GM12878 (cell line): ENCODE data around the gene SUMF1.

Experiments used
- CBX3 ChIP-seq: fragments of 200-600 bp; sonication (generic); IDR thresholded peaks from 2 replicates; pipeline ENCODE4 v1.6.1; 2016; ENCODE audit warnings: low read depth, borderline replicate concordance
- EP300 ChIP-seq, 2 experiments: fragments of 150-350 bp in 1 of 2; IDR thresholded peaks; 2 replicates each; pipeline ENCODE4 v1.6.1; 2011 to 2012; ENCODE audit warnings: low read depth in 2 of 2, low read length in 2 of 2, borderline replicate concordance in 1 of 2, improper control_type of control experiment in 1 of 2, inconsistent platforms in 1 of 2; ENCODE audit not compliant: control insufficient read depth in 1 of 2
- FOS ChIP-seq: IDR thresholded peaks from 3 replicates; pipeline ENCODE4 v1.6.1; 2011; ENCODE audit warnings: borderline replicate concordance; ENCODE audit not compliant: insufficient read length; ENCODE audit errors: extremely low read depth
- HDGF ChIP-seq: fragments of 450-650 bp; IDR thresholded peaks from 2 replicates; pipeline ENCODE4 v1.6.1; 2016; ENCODE audit warnings: antibody characterized with exemption
- POLR2AphosphoS2 ChIP-seq: IDR thresholded peaks from 2 replicates; pipeline ENCODE4 v1.6.1; 2011; ENCODE audit warnings: low read depth, mild to moderate bottlenecking, low read length, improper control_type of control experiment, moderate library complexity
- POLR2AphosphoS5 ChIP-seq: IDR thresholded peaks from 2 replicates; pipeline ENCODE4 v1.6.1; 2011; ENCODE audit warnings: mild to moderate bottlenecking, low read length, inconsistent platforms
- RAD21 ChIP-seq: IDR thresholded peaks from 2 replicates; pipeline ENCODE4 v1.6.1; 2011; ENCODE audit warnings: mild to moderate bottlenecking, low read depth, low read length, moderate library complexity; ENCODE audit not compliant: insufficient read depth
- RFX5 ChIP-seq: IDR thresholded peaks from 2 replicates; pipeline ENCODE4 v1.6.1; 2011; ENCODE audit warnings: low read depth, low read length, improper control_type of control experiment
- SMC3 ChIP-seq: IDR thresholded peaks from 2 replicates; pipeline ENCODE4 v1.6.1; 2011; ENCODE audit warnings: low read length, improper control_type of control experiment, borderline replicate concordance
- SP1 ChIP-seq: IDR thresholded peaks from one replicate; pipeline ENCODE4 v1.6.1; 2011; ENCODE audit warnings: low read depth, low read length
- TCF12 ChIP-seq: IDR thresholded peaks from 2 replicates; pipeline ENCODE4 v1.6.1; 2011; ENCODE audit warnings: low read depth, mild to moderate bottlenecking, low read length
- TF ChIP-seq, protein P1 (sequence below): IDR thresholded peaks from 2 replicates; pipeline ENCODE4 v1.6.1; 2012; ENCODE audit warnings: mild to moderate bottlenecking, low read depth, low read length
- TF ChIP-seq, protein P2 (sequence below), 3 experiments: IDR thresholded peaks in 2 of 3; conservative IDR thresholded peaks in 1 of 3; 2 replicates each; pipeline ENCODE4 v1.5.1; 2011; ENCODE audit warnings: low read depth in 3 of 3, low read length in 3 of 3, mild to moderate bottlenecking in 3 of 3, control low read depth in 2 of 3, moderate library complexity in 2 of 3, inconsistent platforms in 1 of 3, mixed read lengths in 1 of 3; ENCODE audit not compliant: control insufficient read depth in 2 of 3, insufficient read depth in 1 of 3; ENCODE audit errors: extremely low read depth in 1 of 3
- TF ChIP-seq, protein P3 (sequence below): IDR thresholded peaks from 2 replicates; pipeline ENCODE4 v1.6.1; 2011; ENCODE audit warnings: low read depth, mild to moderate bottlenecking, low read length, moderate library complexity, borderline replicate concordance; ENCODE audit errors: extremely low read depth

DNA sequence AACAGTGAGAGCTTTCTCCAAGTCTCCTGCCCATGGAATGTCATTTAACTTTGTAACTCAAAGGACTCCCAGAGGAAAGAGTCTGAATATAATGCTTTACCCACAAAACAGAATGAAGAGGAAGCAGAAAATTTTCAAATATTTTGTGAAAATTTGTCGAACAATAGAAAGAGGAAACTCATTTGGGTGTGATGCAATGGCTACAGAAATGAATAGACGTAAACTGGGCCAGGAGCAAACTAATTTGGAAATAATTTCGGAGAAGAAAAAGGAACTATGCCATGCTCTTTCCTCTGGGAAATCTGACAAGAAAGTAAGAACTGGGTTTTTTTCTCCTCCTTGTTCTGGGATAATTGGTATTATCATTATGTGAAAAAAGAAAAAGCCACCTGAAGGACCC, 11.2 kb upstream of the SUMF1 start:
- TF ChIP-seq, protein P1, sequence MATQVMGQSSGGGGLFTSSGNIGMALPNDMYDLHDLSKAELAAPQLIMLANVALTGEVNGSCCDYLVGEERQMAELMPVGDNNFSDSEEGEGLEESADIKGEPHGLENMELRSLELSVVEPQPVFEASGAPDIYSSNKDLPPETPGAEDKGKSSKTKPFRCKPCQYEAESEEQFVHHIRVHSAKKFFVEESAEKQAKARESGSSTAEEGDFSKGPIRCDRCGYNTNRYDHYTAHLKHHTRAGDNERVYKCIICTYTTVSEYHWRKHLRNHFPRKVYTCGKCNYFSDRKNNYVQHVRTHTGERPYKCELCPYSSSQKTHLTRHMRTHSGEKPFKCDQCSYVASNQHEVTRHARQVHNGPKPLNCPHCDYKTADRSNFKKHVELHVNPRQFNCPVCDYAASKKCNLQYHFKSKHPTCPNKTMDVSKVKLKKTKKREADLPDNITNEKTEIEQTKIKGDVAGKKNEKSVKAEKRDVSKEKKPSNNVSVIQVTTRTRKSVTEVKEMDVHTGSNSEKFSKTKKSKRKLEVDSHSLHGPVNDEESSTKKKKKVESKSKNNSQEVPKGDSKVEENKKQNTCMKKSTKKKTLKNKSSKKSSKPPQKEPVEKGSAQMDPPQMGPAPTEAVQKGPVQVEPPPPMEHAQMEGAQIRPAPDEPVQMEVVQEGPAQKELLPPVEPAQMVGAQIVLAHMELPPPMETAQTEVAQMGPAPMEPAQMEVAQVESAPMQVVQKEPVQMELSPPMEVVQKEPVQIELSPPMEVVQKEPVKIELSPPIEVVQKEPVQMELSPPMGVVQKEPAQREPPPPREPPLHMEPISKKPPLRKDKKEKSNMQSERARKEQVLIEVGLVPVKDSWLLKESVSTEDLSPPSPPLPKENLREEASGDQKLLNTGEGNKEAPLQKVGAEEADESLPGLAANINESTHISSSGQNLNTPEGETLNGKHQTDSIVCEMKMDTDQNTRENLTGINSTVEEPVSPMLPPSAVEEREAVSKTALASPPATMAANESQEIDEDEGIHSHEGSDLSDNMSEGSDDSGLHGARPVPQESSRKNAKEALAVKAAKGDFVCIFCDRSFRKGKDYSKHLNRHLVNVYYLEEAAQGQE: no peak
- TF ChIP-seq SMC3 (no peak), TCF12 (no peak), RFX5 (no peak), HDGF (no peak), FOS (no peak), EP300 (IDR thresholded peaks at IDR 0.05; ENCODE audit: borderline replicate concordance in 1 of 2, control insufficient read depth in 1 of 2, low read depth in 2 of 2, low read length in 2 of 2) (no peak), POLR2AphosphoS5 (no peak), CBX3 (no peak), RAD21 (no peak), POLR2AphosphoS2 (no peak), SP1 (no peak)
- TF ChIP-seq, protein P2, sequence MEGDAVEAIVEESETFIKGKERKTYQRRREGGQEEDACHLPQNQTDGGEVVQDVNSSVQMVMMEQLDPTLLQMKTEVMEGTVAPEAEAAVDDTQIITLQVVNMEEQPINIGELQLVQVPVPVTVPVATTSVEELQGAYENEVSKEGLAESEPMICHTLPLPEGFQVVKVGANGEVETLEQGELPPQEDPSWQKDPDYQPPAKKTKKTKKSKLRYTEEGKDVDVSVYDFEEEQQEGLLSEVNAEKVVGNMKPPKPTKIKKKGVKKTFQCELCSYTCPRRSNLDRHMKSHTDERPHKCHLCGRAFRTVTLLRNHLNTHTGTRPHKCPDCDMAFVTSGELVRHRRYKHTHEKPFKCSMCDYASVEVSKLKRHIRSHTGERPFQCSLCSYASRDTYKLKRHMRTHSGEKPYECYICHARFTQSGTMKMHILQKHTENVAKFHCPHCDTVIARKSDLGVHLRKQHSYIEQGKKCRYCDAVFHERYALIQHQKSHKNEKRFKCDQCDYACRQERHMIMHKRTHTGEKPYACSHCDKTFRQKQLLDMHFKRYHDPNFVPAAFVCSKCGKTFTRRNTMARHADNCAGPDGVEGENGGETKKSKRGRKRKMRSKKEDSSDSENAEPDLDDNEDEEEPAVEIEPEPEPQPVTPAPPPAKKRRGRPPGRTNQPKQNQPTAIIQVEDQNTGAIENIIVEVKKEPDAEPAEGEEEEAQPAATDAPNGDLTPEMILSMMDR (IDR thresholded peaks at IDR 0.05 in 2 of 3, conservative IDR thresholded peaks at IDR 0.05 in 1 of 3; ENCODE audit: control insufficient read depth in 2 of 3, extremely low read depth in 1 of 3, insufficient read depth in 1 of 3, low read depth in 3 of 3, low read length in 3 of 3): no peak
- TF ChIP-seq, protein P3, sequence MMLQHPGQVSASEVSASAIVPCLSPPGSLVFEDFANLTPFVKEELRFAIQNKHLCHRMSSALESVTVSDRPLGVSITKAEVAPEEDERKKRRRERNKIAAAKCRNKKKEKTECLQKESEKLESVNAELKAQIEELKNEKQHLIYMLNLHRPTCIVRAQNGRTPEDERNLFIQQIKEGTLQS: no peak
